Bronchial epithelial cell (primary cell): ENCODE results near the gene HOXC9. TPM values are rescaled to one million over a fixed set of nuclear protein-coding genes. Genes with fewer than 3 reads are reported as not detected.

Source experiments
- DNase-seq: peaks from one replicate; pipeline ENCODE4 v3.0.0-alpha.2; 2010; ENCODE audit warnings: low read depth
- FAIRE-seq: peaks from 2 replicates; lab custom pipeline; 2011; peaks lifted over from hg19 to GRCh38; lab: Jason Lieb, UNC
- H3K27me3 ChIP-seq: 2 replicates; pipeline ENCODE4 v1.5.1; 2011; ENCODE audit warnings: low read length; ENCODE audit not compliant: control insufficient read depth, insufficient read depth
- H3K36me3 ChIP-seq: 2 replicates; pipeline ENCODE4 v1.5.1; 2011; ENCODE audit warnings: low read length; ENCODE audit not compliant: control insufficient read depth, insufficient read depth
- H3K4me3 ChIP-seq: 2 replicates; pipeline ENCODE4 v1.5.1; 2011; ENCODE audit warnings: mild to moderate bottlenecking, low read depth, low read length, control low read depth
- total RNA-seq: library from RNA; depleted of rRNA; stranded (reverse); fragments of >200 nt; gene quantifications from 2 replicates; pipeline ENCODE4 v1.2.1, GENCODE V29; 2014
- TF ChIP-seq, protein P1 (sequence below): IDR thresholded peaks from 2 replicates; pipeline ENCODE4 v1.5.1; 2011; ENCODE audit warnings: mild to moderate bottlenecking, moderate library complexity, low read length, control low read depth, inconsistent platforms; ENCODE audit not compliant: insufficient read depth, severe bottlenecking

The HOXC9 gene
- total RNA-seq, 1 donor from 2014 or later = not detected

DNA sequence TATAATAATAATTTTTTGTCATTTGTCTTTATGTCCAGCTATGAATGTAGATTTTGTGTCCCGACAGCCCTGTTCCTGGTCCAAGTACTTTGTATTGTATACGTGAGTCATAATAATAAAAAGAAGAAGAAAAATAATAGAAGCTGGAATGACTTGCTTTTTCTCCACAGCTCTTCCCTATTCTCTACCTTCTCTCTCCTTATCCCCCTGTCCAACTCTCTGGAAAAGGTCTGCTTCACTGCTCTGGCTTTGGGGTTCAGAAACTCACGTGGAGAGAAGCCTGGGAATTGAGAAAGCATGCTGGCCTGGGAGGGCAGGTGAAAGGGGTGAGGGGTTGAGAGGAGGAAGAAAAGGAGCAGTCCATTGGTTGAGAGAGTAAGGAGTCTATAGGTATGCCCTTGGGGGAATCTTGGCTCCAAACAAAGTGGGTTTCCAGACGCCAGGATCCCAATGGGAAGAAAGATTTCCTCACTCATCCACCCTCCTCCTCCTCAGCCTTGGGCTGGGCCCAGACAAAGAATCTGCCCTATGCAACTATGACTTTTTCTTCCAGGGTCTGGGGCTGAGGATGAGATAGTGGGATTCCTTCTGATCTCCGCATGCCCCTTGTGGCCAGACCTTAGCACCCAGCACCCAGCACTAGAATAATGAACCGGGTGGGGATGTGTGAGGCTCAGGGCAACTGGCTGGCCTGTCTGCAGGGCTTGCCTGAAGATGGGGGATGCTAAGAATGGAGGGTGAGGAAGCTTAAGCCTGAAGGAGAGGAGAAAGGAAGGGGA is 12.9 kb downstream of the HOXC9 start:
- peaks cover 67% of the 10 kb centered on the region for H3K27me3 ChIP-seq

DNA sequence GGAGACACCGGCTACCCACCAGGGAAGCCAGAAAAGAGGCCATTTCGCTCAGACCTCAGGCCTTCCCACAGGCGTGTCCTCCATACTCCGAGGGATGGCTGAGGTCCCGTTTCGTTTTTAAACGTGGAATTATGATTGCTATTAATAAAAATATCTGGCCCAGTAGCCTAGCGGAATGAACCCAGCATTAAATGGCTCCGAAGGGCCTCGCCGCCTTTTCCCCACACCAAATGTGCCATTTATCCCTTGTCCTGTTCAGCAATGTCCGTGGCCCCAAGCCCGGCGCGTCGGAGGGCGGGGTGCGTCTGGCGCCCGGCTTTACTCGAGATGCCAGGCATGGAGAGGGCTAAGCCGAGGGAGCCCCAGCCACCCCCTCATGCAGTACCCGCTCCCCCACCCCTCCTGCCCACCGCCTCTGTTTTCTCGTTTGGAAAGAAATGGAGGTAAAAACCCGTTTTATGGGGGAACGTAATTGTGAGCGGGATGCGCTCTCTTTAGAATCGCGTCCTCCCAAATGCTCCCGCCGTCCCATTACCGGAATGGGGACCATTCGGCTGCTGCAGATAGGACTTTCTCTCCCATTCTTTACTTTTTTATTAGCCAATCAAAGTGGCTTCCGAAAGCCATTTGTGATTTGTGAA is 14.5 kb downstream of the HOXC9 start:
- H3K36me3 ChIP-seq = no peaks in the 10 kb centered on the region
- TF ChIP-seq, protein P1, sequence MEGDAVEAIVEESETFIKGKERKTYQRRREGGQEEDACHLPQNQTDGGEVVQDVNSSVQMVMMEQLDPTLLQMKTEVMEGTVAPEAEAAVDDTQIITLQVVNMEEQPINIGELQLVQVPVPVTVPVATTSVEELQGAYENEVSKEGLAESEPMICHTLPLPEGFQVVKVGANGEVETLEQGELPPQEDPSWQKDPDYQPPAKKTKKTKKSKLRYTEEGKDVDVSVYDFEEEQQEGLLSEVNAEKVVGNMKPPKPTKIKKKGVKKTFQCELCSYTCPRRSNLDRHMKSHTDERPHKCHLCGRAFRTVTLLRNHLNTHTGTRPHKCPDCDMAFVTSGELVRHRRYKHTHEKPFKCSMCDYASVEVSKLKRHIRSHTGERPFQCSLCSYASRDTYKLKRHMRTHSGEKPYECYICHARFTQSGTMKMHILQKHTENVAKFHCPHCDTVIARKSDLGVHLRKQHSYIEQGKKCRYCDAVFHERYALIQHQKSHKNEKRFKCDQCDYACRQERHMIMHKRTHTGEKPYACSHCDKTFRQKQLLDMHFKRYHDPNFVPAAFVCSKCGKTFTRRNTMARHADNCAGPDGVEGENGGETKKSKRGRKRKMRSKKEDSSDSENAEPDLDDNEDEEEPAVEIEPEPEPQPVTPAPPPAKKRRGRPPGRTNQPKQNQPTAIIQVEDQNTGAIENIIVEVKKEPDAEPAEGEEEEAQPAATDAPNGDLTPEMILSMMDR = no peak
- H3K27me3 ChIP-seq = peaks cover 61% of the 10 kb centered on the region
- H3K4me3 ChIP-seq = no peak overlapping the region
- no peak for FAIRE-seq
- no peak for DNase-seq

More for the DNA sequence above, 12.9 kb downstream of the HOXC9 start:
- TF ChIP-seq, protein P1 = no peak
- Histone ChIP-seq H3K36me3 (no peaks in the 10 kb centered on the region), H3K4me3 (no peak overlapping the region)
- no peak for DNase-seq
- no peak for FAIRE-seq

DNA sequence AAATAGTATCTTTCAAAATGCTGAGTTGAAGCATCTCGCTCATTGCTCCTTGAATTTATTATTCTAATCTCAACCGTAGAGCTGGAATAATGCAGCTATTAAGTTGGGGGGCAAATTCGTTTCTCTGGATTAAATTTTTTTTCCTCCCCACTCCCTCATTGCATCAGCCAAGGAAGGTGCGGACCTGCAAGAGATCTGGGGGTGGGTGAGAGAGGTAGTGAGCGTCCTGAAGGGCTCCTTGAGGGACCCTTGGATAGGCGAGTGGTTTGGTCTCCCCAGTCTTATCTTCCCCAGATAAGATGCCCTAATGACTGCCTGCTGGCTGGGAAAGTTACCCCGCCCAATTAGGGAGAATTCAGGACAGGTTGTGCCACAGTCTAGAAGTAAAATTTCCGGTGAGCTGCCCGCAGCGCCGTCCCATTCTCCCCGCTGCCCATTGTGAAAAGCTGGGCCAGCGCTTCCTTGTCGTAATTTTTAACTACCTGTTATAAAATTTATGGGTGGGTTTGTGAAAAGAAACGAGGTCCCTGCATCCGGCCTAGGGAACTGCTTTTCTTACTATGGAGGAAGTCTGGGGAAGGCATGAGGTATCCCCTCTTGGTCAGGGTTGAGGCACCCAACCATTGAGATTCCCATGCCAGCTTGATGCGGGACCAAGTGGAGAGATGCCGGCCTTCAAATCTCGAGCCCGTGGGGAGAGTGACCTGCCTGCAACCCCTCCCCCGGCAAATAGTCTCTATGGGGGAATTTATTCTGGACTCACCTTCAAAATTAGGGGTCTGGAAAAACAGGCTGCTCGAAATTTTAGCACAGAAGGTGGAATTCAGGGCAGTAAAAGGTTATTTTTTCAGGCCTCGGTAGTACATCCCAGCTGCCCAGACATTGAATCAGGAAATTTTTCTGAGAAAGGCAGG is 15.3 kb downstream of the HOXC9 start:
- TF ChIP-seq, protein P1 = no peak
- FAIRE-seq (no peak), DNase-seq (no peak)
- peaks cover 59% of the 10 kb centered on the region for H3K27me3 ChIP-seq
- H3K36me3 ChIP-seq = no peaks in the 10 kb centered on the region
- no peak overlapping the region for H3K4me3 ChIP-seq

DNA sequence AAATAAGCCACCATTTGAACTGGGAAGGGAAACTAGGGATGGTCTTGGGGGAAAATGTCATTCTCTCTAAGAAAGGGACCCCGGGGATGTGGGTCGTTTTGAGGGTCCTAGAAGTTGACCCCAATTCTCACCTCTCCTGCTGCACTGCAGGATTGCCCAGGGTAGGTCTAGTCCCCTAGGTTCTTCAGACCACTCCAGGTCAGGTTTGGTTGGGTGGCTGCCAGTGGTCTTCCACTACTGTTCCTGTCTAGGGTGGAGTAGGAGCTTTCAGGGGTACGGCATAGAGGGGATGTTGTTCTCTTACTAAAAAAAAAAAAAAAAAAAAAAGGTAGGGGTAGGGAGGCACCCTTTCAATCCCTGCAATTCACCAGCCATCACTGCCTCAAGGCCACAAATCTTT is 16.1 kb downstream of the HOXC9 start:
- TF ChIP-seq, protein P1 = no peak
- FAIRE-seq = no peak
- Histone ChIP-seq H3K27me3 (peaks cover 55% of the 10 kb centered on the region), H3K36me3 (no peaks in the 10 kb centered on the region), H3K4me3 (no peak overlapping the region)
- no peak for DNase-seq

DNA sequence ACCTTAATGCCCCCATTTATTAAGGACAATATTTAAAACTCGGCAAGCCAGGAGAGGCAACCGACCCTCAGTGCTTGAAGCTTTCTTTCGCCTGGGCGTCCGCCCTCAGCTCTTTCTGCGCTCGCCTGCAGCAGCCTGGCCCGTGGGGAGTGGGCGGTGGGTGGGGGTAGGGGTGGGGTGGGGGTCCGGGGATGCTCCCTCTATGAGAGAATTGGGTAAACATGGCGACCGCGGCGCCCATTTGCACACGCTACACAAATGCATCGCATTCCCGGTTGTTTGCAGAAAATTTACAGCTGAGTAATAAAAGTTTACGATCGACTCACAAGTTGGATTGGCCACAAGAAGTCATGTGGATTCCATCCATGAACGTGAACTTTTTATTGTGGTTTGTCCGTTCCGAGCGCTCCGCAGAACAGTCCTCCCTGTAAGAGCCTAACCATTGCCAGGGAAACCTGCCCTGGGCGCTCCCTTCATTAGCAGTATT is 16.6 kb downstream of the HOXC9 start:
- H3K36me3 ChIP-seq = no peaks in the 10 kb centered on the region
- FAIRE-seq = no peak
- TF ChIP-seq, protein P1 = no peak
- DNase-seq = no peak
- no peak overlapping the region for H3K4me3 ChIP-seq
- H3K27me3 ChIP-seq = peaks cover 54% of the 10 kb centered on the region
